ENCODE results near the gene CPS1. TPM values are rescaled to one million over a fixed set of nuclear protein-coding genes. Genes with fewer than 3 reads are reported as not detected.

CPS1 gene
- total RNA-seq, 1 donor from 2014 or later = 31.5 TPM

DNA sequence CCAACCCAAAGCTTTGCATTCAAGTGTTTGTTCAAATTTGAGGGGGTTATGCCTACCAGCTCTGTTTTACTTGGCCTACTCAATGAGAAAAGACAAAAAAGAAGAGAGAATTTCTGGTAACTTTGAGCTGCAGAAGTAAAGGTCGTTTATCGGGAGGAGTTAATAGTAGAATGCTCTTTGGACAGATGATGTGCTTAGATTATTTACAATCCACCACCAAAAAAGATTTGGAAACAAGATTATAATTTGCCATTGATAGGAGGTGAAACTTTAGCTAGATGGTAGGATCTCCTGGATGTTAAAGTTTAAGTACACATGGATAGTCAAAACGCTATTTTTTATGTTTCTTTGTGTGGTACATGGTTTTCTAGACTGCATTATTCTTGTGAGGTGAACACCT is 24.9 kb upstream of the CPS1 start:
- Mint-ChIP-seq H3K4me3 (ENCODE audit: unreplicated experiment) (no peak overlapping the region), H3K27ac (ENCODE audit: unreplicated experiment) (no peak overlapping the region), H3K9me3 (ENCODE audit: unreplicated experiment) (no peaks in the 10 kb centered on the region), H3K36me3 (ENCODE audit: low read depth, unreplicated experiment) (no peaks in the 10 kb centered on the region), H3K27me3 (ENCODE audit: unreplicated experiment) (no peaks in the 10 kb centered on the region), H3K4me1 (ENCODE audit: unreplicated experiment) (no peaks in the 10 kb centered on the region)
- TF ChIP-seq, protein P1, sequence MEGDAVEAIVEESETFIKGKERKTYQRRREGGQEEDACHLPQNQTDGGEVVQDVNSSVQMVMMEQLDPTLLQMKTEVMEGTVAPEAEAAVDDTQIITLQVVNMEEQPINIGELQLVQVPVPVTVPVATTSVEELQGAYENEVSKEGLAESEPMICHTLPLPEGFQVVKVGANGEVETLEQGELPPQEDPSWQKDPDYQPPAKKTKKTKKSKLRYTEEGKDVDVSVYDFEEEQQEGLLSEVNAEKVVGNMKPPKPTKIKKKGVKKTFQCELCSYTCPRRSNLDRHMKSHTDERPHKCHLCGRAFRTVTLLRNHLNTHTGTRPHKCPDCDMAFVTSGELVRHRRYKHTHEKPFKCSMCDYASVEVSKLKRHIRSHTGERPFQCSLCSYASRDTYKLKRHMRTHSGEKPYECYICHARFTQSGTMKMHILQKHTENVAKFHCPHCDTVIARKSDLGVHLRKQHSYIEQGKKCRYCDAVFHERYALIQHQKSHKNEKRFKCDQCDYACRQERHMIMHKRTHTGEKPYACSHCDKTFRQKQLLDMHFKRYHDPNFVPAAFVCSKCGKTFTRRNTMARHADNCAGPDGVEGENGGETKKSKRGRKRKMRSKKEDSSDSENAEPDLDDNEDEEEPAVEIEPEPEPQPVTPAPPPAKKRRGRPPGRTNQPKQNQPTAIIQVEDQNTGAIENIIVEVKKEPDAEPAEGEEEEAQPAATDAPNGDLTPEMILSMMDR (IDR thresholded peaks at IDR 0.05; ENCODE audit: unreplicated experiment) = no peak
- DNase-seq (ENCODE audit: low spot score) = no peak

DNA sequence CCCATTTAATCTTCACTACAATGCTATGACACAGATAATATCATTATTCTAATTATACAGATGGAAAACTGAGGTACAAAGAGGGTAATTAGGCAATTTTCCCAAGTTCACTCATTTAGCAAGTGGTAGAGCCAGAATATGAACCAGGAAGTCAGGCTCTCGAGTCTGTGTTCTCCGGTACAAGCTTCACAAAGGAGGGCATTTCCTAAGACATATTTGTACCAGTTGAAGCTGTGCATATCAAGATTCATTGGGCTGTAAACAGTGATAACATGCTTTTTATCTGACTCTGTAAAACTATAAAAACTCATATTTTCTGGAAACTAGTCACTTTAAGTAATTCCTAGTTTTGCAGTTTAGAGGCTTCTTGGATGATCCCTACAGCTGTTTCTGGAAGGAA is 23.0 kb upstream of the CPS1 start:
- TF ChIP-seq, protein P1 (IDR thresholded peaks at IDR 0.05; ENCODE audit: unreplicated experiment) = no peak
- Mint-ChIP-seq H3K9me3 (ENCODE audit: unreplicated experiment) (no peaks in the 10 kb centered on the region), H3K4me1 (ENCODE audit: unreplicated experiment) (no peaks in the 10 kb centered on the region), H3K4me3 (ENCODE audit: unreplicated experiment) (no peak overlapping the region), H3K36me3 (ENCODE audit: low read depth, unreplicated experiment) (no peaks in the 10 kb centered on the region), H3K27me3 (ENCODE audit: unreplicated experiment) (no peaks in the 10 kb centered on the region), H3K27ac (ENCODE audit: unreplicated experiment) (no peak overlapping the region)
- DNase-seq (ENCODE audit: low spot score) = no peak

DNA sequence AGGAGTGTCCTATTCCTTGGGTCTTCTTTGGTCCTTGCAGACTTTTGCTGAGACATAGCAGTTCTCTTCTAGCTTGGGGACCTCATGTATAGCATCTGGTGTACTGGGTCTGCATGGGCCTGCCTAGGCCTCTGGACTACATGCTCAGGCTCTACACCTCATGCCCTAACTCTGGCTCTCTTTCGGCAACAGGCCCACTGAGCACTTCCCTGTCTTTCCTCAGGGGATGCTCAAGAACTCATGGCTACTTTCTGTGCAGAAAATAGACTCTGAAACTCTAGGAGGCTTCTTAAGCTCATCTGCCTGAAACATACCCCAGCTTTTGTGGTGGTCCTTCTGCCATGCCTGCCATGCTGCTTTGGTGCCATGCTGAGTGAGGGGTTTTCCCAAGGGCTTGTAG is 21.5 kb upstream of the CPS1 start:
- TF ChIP-seq, protein P1 (IDR thresholded peaks at IDR 0.05; ENCODE audit: unreplicated experiment) = no peak
- Mint-ChIP-seq H3K27ac (ENCODE audit: unreplicated experiment) (no peak overlapping the region), H3K4me3 (ENCODE audit: unreplicated experiment) (no peak overlapping the region), H3K27me3 (ENCODE audit: unreplicated experiment) (no peaks in the 10 kb centered on the region), H3K36me3 (ENCODE audit: low read depth, unreplicated experiment) (no peaks in the 10 kb centered on the region), H3K9me3 (ENCODE audit: unreplicated experiment) (no peaks in the 10 kb centered on the region), H3K4me1 (ENCODE audit: unreplicated experiment) (no peaks in the 10 kb centered on the region)
- no peak for DNase-seq (ENCODE audit: low spot score)

DNA sequence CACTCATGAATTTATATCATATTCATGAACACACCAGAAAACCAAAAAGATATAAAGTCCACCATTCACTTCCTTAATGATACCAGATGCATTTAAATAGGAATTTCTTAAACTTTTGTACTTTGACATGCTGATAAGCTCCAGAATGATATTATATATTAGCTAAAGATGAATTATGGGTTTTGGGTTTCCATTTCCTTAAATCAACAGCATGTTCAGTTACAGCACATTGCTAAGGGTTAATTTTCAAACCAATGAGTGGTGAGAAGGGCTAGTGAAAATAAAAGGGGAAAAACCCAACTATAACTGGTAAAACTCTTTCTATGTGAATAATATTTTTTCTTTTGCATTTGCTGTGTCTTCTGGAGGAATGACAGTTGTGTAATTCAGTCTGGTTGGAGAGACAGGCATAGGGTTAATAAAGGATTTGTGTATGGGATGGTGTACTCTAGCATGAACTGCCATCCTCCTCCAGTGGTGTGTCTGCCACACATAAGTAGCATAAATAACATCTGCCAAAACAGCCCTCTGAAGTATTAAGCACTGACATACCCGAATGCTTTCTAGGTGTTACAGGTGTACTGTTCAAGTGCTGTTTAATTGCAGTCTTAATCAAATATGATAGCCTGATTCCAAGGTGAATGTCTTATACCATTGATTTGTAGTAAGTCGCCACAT is 19.3 kb upstream of the CPS1 start:
- TF ChIP-seq, protein P1 (IDR thresholded peaks at IDR 0.05; ENCODE audit: unreplicated experiment) = no peak
- Mint-ChIP-seq H3K4me3 (ENCODE audit: unreplicated experiment) (no peak overlapping the region), H3K9me3 (ENCODE audit: unreplicated experiment) (no peaks in the 10 kb centered on the region), H3K27me3 (ENCODE audit: unreplicated experiment) (no peaks in the 10 kb centered on the region), H3K4me1 (ENCODE audit: unreplicated experiment) (no peaks in the 10 kb centered on the region), H3K36me3 (ENCODE audit: low read depth, unreplicated experiment) (no peaks in the 10 kb centered on the region), H3K27ac (ENCODE audit: unreplicated experiment) (no peak overlapping the region)
- DNase-seq (ENCODE audit: low spot score) = no peak

DNA sequence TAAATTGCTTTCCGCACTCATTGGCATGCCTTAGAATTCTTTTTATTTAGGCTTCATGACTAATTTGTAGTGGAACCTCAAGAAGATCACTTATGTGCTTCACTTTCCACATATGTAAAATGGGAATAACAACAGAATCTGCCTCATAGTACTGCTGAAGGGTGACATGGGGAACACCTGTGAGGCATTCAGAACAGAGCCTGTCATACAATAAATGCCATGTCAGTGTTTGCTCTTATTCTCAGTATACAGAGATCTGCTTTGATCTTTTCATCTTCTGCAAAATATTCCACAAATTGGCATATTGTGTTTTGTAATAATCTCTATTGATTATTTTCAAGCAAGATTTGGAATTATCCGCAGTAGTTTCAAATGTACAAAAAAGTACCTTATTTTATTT is 17.4 kb upstream of the CPS1 start:
- Mint-ChIP-seq H3K4me3 (ENCODE audit: unreplicated experiment) (no peak overlapping the region), H3K27me3 (ENCODE audit: unreplicated experiment) (no peaks in the 10 kb centered on the region), H3K9me3 (ENCODE audit: unreplicated experiment) (no peaks in the 10 kb centered on the region), H3K36me3 (ENCODE audit: low read depth, unreplicated experiment) (no peaks in the 10 kb centered on the region), H3K27ac (ENCODE audit: unreplicated experiment) (no peak overlapping the region), H3K4me1 (ENCODE audit: unreplicated experiment) (no peaks in the 10 kb centered on the region)
- DNase-seq (ENCODE audit: low spot score) = no peak
- TF ChIP-seq, protein P1 (IDR thresholded peaks at IDR 0.05; ENCODE audit: unreplicated experiment) = no peak
